Esophagus muscularis mucosa (tissue), 4 donors: ENCODE results near the gene PIGB. TPM values are rescaled to one million over a fixed set of nuclear protein-coding genes. Genes with fewer than 3 reads are reported as not detected.

ENCODE experiments used
- DNase-seq: peaks from one replicate; pipeline ENCODE4 v3.0.0-alpha.2; 2017; ENCODE audit errors: extremely low spot score
- H3K27ac ChIP-seq, 4 donors: fragments of 200-600 bp; sonication (generic); replicated peaks in 1 of 4; 1 replicate in 3 of 4; 2 replicates in 1 of 4; pipeline ENCODE4 v1.5.1; 2016 to 2019; ENCODE audit warnings: mild to moderate bottlenecking in 1 of 4
- H3K27me3 ChIP-seq, 4 donors: fragments of 200-600 bp; sonication (generic); one replicate each; pipeline versions ENCODE4 v1.5.1 to v1.6.0; 2016 to 2019
- H3K36me3 ChIP-seq, 4 donors: fragments of 200-600 bp; sonication (generic); one replicate each; pipeline ENCODE4 v1.5.1; 2016 to 2019
- H3K4me1 ChIP-seq, 4 donors: fragments of 200-600 bp; sonication (generic); one replicate each; pipeline ENCODE4 v1.5.1; 2016 to 2019
- H3K4me3 ChIP-seq, 4 donors: fragments of 200-600 bp; sonication (generic); 1 replicate in 2 of 4; 2 replicates in 2 of 4; pipeline ENCODE4 v1.5.1; 2016 to 2019; ENCODE audit warnings: mild to moderate bottlenecking in 4 of 4, moderate library complexity in 1 of 4
- H3K9me3 ChIP-seq, 4 donors: fragments of 200-600 bp; sonication (generic); 1 replicate in 3 of 4; 2 replicates in 1 of 4; pipeline ENCODE4 v1.5.1; 2016 to 2019
- CTCF ChIP-seq, 3 experiments: fragments of 200-600 bp in 2 of 3; fragments of 450-650 bp in 1 of 3; sonication (generic) in 2 of 3; IDR thresholded peaks; one replicate each; pipeline ENCODE4 v1.5.1; 2017 to 2019; ENCODE audit warnings: antibody characterized with exemption in 3 of 3, mild to moderate bottlenecking in 2 of 3, moderate library complexity in 1 of 3
- EP300 ChIP-seq: sonication (generic); formaldehyde crosslinking; IDR thresholded peaks from one replicate; pipeline ENCODE4 v1.6.1; 2017; ENCODE audit warnings: antibody characterized with exemption
- POLR2A ChIP-seq: fragments of 450-650 bp; IDR thresholded peaks from one replicate; pipeline ENCODE4 v1.6.1; 2017; ENCODE audit warnings: antibody characterized with exemption, moderate library complexity, mild to moderate bottlenecking, low read depth
- POLR2AphosphoS5 ChIP-seq, 2 donors: sonication (generic); formaldehyde crosslinking; IDR thresholded peaks; one replicate each; pipeline ENCODE4 v1.6.1; 2017; ENCODE audit warnings: antibody characterized with exemption in 2 of 2
- WGBS: methylation state at CpG from one replicate; pipeline ENCODE4 v1.1.5; 2018; 5-methylcytosine and 5-hydroxymethylcytosine counted together
- intact Hi-C: fragments of 100-400 bp; cut with DNase I; formaldehyde crosslinking; loops from one replicate; pipeline ENCODE4 v1.15.1; 2023
- total RNA-seq, 4 donors: library from RNA; depleted of rRNA; stranded (reverse); fragments of >200 nt; gene quantifications; one replicate each; pipeline versions ENCODE4 v1.1.0 to v1.2.1, GENCODE V29; 2016

Gene PIGB
- total RNA-seq: 1 to 10 TPM; 4.5 to 9.6 (median 6.5) TPM

GRCh38 chr15:55318588-55319494, at the start of gene PIGB, which contains the start of gene PIGBOS1:
Gene PIGB, plus strand, starts transcription at chr15:55319222. Its CDS starts 29 bp downstream, at chr15:55319251.
Gene PIGBOS1, minus strand, starts transcription at chr15:55319123. Its CDS starts 1,331 bp downstream, at chr15:55317792.
- peaks cover 26 to 37% (median 35%) of the 10 kb centered on the region in 4 donors for H3K4me1 ChIP-seq
- peak within 1 kb of the TSS; percentile 81 to 91 (median 87) for H3K27ac ChIP-seq
- WGBS: 3% methylated on average over 22 of the region's 49 CpGs
- H3K9me3 ChIP-seq: no peaks in the 10 kb centered on the region
- peak within 1 kb of the TSS; percentile 61 to 87 (median 72) for H3K4me3 ChIP-seq
- peak; percentile 88 to 93 for TF ChIP-seq POLR2AphosphoS5 (IDR thresholded peaks at IDR 0.05)
- no peak for TF ChIP-seq EP300
- peak in 2 of 3 experiments; percentile 15 to 24 for TF ChIP-seq CTCF (IDR thresholded peaks at IDR 0.05)
- peak; percentile 7 for TF ChIP-seq POLR2A
- H3K36me3 ChIP-seq: peaks cover 0 to 15% (median 2%) of the 10 kb centered on the region in 4 donors
- no peaks in the 10 kb centered on the region for H3K27me3 ChIP-seq
- intact Hi-C loops: loop anchor here (5.0 kb wide), 1 partner anchor 88 kb away; the partner anchor contains the start of genes CCPG1 and PIERCE2
- peak; percentile 96 for DNase-seq

GRCh38 chr15:55270291-55270690, 48.7 kb upstream of the PIGB start:
- intact Hi-C loops: no loop called here

GRCh38 chr15:55276324-55276723, 42.7 kb upstream of the PIGB start:
- H3K36me3 ChIP-seq: no peaks in the 10 kb centered on the region
- TF ChIP-seq CTCF (IDR thresholded peaks at IDR 0.05): no peak
- TF ChIP-seq POLR2A: no peak
- no peak for TF ChIP-seq POLR2AphosphoS5 (IDR thresholded peaks at IDR 0.05)
- no peak for TF ChIP-seq EP300
- no peak for DNase-seq
- H3K4me1 ChIP-seq: peaks cover 3 to 9% (median 6%) of the 10 kb centered on the region in 4 donors
- H3K27me3 ChIP-seq: no peaks in the 10 kb centered on the region
- no peaks in the 10 kb centered on the region for H3K9me3 ChIP-seq
- H3K27ac ChIP-seq: no peak overlapping the region
- intact Hi-C loops: no loop called here
- 95% methylated on average over 5 of the region's 5 CpGs for WGBS
- H3K4me3 ChIP-seq: no peak overlapping the region

More at GRCh38 chr15:55270291-55270690, 48.7 kb upstream of the PIGB start:
- H3K4me3 ChIP-seq: no peak overlapping the region
- no peaks in the 10 kb centered on the region for H3K9me3 ChIP-seq
- TF ChIP-seq POLR2AphosphoS5 (IDR thresholded peaks at IDR 0.05) (no peak), POLR2A (no peak), CTCF (IDR thresholded peaks at IDR 0.05) (no peak), EP300 (no peak)
- H3K4me1 ChIP-seq: peaks cover 0 to 18% (median 2%) of the 10 kb centered on the region in 4 donors
- peaks cover 0 to 4% (median 1%) of the 10 kb centered on the region in 4 donors for H3K36me3 ChIP-seq
- 95% methylated on average over 5 of the region's 6 CpGs for WGBS
- no peaks in the 10 kb centered on the region for H3K27me3 ChIP-seq
- DNase-seq: no peak
- H3K27ac ChIP-seq: no peak overlapping the region

- 51% methylated on average over 7 of the region's 7 CpGs for WGBS
- TF ChIP-seq CTCF (IDR thresholded peaks at IDR 0.05): no peak
- no peak for TF ChIP-seq POLR2A
- TF ChIP-seq POLR2AphosphoS5 (IDR thresholded peaks at IDR 0.05): no peak
- no peak for TF ChIP-seq EP300
- Histone ChIP-seq H3K27ac (peak overlapping the region in 1 of 4 donors; percentile 3), H3K4me3 (no peak overlapping the region), H3K27me3 (no peaks in the 10 kb centered on the region), H3K9me3 (no peaks in the 10 kb centered on the region), H3K4me1 (peaks cover 4 to 17% (median 14%) of the 10 kb centered on the region in 4 donors), H3K36me3 (no peaks in the 10 kb centered on the region)
- intact Hi-C loops: no loop called here
- peak; percentile 55 for DNase-seq
These were observed 41.9 kb upstream of the PIGB start for GRCh38 chr15:55277116-55277564.
